Left forelimb (tissue), 1 donor: ENCODE results near the gene PRR15L.
"Not testable (repeated sequence)": the region's sequence is repeated elsewhere in the genome, so short reads cannot be mapped to it uniquely, and the experiment has no call there.

Experiments used
- DNase-seq: peaks from one replicate; pipeline ENCODE4 v3.0.0-alpha.2; 2018; ENCODE audit warnings: low spot score

PRR15L gene

GRCh38 chr17:47935468-47935867 lies 22.2 kb downstream of the PRR15L start:
- DNase-seq, result not testable (repeated sequence)

DNA sequence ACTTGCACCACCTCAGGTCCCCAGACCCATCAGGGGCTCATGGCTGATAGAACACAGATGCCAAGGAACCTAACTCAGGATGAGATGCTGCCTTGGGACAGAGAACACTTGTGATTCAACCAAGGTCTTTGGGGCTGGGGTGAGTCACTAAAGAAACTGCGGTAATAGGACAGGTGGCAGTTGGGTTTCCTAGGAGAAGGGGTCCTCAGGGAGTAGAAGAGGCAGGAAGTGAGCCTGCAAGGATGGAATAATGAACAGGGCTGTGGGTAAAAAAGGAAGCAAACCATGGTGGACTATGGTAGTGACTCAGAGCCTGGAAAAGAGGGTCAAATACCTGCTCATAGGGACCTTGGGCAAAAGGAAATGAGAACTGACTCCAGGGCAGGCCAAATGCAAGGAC lies 22.8 kb downstream of the PRR15L start:
- no peak for DNase-seq

DNA sequence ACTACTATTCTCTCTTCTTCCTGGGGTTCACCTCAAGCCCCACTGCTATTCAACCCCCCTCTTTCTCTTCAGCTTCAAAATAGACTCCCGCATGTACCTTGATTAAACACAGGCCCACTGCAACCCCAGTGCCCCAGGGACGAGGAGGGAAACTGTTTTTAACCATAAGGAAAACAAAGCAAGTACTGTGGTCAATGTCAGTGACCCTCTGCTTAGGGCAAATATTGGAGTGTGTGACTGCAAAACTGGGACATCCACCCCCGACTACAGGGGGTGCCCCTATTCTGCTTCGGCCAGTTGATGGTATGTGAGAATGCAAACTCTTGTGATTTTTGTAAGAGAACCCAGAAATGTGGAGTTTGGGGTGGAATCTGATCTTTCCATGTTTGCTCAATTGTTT lies 25.8 kb downstream of the PRR15L start:
- DNase-seq, result no peak

- no peak for DNase-seq
These were observed 28.3 kb downstream of the PRR15L start for GRCh38 chr17:47929218-47930000.

GRCh38 chr17:47928415-47928814 lies 29.3 kb downstream of the PRR15L start:
- no peak for DNase-seq

DNA sequence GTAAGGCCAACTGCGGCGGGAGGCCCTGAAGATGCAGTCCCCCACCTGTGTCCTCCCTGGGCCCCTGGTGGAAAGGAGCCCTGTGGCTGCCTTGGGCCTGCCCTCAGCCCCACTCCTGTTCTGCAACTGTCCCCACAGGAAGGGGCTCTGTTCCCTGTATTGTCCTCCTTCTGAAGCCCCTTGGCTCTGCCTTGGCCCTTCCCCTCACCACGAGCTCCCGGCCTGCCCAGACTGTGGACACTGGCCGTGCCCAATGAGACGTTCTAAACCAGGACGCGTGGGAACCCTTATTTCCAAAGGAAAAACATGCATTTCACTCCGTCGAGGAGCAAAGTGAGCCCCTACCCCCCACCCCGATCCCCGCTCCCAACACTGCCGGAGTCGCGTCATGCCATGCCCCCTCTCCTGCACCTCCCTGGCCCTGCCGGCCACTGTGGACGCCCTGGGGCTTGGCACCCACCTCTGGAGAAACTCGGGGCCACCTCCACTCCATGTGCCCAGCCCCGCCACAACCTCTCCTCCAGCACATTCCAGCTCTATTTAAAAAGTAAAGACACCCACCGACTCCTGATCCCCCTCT lies 29.8 kb downstream of the PRR15L start:
- no peak for DNase-seq

DNA sequence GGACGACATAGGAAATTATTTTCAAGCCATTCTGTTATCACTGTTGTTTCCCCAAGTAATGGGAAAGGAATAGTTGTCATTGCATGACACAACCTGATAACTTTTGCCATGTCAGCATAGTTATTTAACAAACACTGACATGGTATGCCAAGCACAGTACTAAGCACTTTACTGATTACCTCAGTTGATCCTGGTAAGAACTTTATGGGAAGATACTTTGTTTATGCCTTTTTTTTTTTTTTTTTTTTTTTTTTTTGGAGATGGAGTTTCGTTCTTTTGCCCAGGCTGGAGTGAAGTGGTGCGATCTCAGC lies 32.0 kb downstream of the PRR15L start:
- DNase-seq, result no peak

DNA sequence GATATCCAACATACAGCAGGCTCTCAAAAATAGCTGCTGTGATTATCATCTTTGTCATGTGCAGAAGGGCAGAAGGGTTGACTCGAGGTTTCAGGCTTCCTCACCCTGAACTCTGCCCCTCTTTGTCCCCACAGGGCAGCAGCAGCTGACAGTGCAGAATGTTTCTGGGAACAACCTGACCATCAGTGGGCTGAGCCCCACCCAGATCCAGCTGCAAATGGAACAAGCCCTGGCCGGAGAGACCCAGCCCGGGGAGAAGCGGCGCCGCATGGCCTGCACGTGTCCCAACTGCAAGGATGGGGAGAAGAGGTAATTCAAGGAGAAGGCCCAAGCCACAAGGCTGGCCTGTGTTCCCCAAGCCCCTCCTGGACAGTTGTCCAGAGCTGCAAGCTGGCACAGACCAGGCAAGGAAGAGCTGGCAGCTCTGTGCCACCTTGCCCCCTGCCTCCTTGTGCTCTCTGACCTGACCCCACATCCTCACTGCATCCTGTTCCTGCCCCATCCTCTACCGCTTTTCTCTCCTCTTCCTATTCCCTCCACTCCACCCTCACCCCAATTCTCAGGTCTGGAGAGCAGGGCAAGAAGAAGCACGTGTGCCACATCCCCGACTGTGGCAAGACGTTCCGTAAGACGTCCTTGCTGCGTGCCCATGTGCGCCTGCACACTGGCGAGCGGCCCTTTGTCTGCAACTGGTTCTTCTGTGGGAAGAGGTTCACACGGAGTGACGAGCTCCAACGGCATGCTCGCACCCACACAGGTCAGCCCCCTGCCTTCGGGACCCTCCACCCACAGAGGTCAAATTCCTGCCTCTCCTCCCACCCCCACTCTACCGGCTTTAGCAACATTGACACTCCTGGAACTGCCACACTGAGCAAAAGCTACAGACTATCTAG lies 32.7 kb downstream of the PRR15L start:
- no peak for DNase-seq

DNA sequence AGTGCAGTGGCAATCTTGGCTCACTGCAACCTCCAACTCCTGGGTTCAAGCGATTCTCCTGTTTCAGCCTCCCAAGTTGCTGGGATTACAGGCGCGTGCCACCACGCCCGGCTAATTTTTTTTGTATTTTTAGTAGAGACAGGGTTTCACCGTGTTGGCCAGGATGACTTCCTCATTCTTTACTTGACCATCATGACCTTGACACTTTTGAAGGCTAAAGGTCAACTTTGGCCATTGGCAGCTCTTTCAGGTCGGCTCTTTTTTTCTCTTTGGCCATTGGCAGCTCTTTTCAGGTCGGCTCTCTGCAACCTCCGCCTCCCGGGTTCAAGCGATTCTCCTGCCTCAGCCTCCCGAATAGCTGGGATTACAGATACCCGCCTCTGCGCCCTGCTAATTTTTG lies 37.8 kb downstream of the PRR15L start:
- DNase-seq, result not testable (repeated sequence)

DNA sequence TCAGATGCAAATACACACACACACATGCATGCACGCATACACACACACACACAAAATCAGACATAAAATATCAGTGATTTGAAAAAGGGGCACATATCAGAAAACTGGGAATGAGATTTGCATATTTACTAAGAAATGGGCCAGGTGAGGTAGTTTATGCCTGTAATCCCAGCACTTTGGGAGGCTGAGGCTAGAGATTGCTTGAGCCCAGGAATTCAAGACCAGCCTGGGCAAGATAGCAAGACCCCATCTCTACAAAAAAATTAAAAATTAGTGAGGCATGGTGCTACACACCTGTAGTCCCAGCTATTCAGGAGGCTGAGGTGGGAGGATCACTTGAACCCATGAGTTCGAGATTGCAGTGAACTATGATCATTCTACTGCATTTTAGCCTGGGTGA lies 38.7 kb downstream of the PRR15L start:
- no peak for DNase-seq

DNA sequence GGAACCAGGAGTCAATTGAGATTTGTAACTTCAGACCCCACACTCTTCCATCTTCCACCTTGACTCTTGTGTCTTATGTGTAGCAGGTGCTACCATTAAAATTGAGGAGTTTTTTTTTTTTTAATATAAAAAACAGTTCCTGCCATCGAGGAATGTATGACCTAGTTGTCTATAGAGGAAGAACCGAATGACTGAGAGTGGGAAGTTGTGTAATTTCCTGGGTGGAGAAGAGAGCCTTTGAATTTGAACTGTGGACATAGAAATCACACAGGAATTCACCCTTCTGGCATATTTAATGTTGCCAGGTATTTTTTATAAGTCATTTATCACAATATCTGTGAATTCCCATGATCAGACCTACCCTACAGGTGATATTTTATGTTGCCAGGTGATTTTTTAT lies 39.7 kb downstream of the PRR15L start:
- no peak for DNase-seq

DNA sequence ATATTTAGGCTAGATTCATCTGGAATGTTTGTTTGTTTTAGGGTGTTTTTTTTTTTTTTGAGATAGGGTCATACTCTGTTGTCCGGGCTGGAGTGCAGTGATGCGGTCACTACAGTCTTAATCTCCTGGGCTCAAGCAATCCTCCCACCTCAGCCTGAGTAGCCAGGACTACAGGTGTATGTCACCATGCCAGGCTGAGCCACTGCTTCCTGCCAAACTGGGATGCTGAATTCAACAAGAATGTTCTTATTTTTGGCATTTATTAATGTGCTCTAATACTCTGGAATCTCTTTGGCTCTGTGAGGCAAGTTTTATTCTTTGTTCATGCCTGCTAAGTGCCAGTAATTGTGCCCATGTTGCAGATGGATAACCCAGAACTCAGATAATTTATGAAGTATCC lies 40.1 kb downstream of the PRR15L start:
- DNase-seq, result no peak

- no peak for DNase-seq
These were observed 41.0 kb downstream of the PRR15L start for GRCh38 chr17:47916489-47917208.

- DNase-seq, result peak; percentile 75
These were observed 41.8 kb downstream of the PRR15L start for GRCh38 chr17:47915776-47916398.

GRCh38 chr17:47914306-47914948 lies 43.3 kb downstream of the PRR15L start:
- DNase-seq, result no peak

GRCh38 chr17:47913050-47913449 lies 44.6 kb downstream of the PRR15L start:
- DNase-seq, result no peak

DNA sequence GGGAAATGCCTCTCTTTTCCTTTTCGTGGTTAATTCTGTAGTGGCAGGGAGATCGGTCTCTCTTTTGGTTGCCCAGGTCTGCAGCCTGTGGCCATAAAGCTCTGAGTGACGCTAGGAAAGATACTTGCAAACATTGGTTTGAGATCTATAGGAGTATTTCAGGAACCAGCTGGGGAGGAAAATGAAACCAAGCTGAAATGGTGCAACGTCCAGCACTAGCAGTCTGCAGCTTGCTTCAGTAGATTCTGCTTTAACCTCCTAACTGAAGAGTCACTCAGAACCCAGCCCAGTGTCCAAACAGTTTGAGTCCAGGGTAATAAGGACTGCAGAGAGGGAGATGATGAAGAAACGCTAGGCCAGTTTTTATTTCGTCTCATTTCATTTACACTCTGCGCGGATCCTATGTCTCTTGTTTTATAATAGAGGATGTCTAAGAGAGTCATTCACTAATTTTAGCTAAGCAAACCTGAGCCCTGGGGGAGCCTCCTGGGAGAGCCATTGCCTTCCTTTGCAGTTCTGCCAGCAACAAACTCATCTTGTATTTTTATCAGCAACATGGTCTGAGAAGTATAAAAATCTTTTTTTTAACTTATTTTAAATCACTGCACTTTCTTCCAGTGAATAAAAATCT lies 49.6 kb downstream of the PRR15L start:
- DNase-seq, result no peak

DNA sequence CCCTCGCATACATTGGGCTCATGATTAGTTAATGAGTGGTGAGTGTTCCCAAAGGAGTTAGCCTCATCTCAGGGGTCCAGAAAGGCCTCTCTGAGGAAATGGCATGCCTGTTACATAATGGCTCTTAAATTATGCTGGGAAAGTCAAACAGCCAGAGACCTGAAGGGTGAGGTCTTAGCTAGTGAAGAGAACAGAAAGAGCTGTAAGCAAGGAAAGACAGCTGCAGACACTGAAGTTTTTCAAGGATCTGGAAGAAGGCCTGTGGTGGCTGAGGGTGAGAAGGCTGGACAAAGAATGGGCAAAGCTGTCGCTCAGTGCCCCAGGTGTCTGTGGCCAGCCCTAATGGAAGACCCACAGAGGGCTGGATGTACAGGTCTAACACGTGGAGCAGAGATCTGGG lies 51.2 kb downstream of the PRR15L start:
- no peak for DNase-seq

GRCh38 chr17:47905221-47905733 lies 52.4 kb downstream of the PRR15L start:
- DNase-seq, result peak; percentile 78

GRCh38 chr17:47902039-47902744 lies 55.5 kb downstream of the PRR15L start:
- DNase-seq, result no peak
